PC-3 (cell line): ENCODE data around the gene CEP128. TPM values are rescaled to one million over a fixed set of nuclear protein-coding genes. Genes with fewer than 3 reads are reported as not detected.

Experiments used
- ATAC-seq: fragments of 200-7000 bp; cut with Tn5 transposase; 2 replicates; pipeline ENCODE4 v1.9.1; 2020; ENCODE audit warnings: mild to moderate bottlenecking, moderate library complexity
- BruUV-seq: library from RNA; stranded (reverse); fragments of 400-500 nt; replicated peaks from 2 replicates; lab custom pipeline; 2021; lab: Mats Ljungman, UMichigan
- CTCF ChIA-PET: fragments of 300-600 bp; sonication (Branson Sonifier 250); formaldehyde crosslinking; loops from one replicate; lab custom pipeline; 2022; ENCODE audit warnings: antibody characterized with exemption; lab: Charles Lee
- POLR2A ChIA-PET: fragments of 300-600 bp; sonication (Branson Sonifier 250); formaldehyde crosslinking; loops from one replicate; lab custom pipeline; 2022; ENCODE audit warnings: antibody characterized with exemption; ENCODE audit not compliant: unreplicated experiment; lab: Charles Lee
- DNase-seq: peaks from one replicate; pipeline ENCODE4 v3.0.0-alpha.2; 2015
- H2AFZ ChIP-seq: fragments of 300-600 bp; sonication (generic); 2 replicates; pipeline ENCODE4 v1.6.0; 2016; ENCODE audit warnings: antibody characterized with exemption, low read length
- H3F3A ChIP-seq: fragments of 300-600 bp; sonication (generic); one replicate; pipeline ENCODE4 v1.6.0; 2017; ENCODE audit warnings: antibody characterized with exemption, low read length, control low read depth, mild to moderate bottlenecking; ENCODE audit not compliant: unreplicated experiment
- H3K27ac ChIP-seq: fragments of 300-600 bp; sonication (generic); 2 replicates; pipeline ENCODE4 v1.5.1; 2016; ENCODE audit warnings: mild to moderate bottlenecking, low read length
- H3K27me3 ChIP-seq: fragments of 300-600 bp; sonication (generic); 2 replicates; pipeline ENCODE4 v1.6.1; 2016; ENCODE audit warnings: low read length, mixed read lengths
- H3K36me3 ChIP-seq: fragments of 300-600 bp; sonication (generic); 2 replicates; pipeline ENCODE4 v1.6.1; 2016; ENCODE audit warnings: low read depth, mixed run types, low read length, mixed read lengths
- H3K4me1 ChIP-seq: fragments of 300-600 bp; sonication (generic); 2 replicates; pipeline ENCODE4 v1.5.1; 2016; ENCODE audit warnings: low read length; ENCODE audit not compliant: insufficient read depth
- H3K4me2 ChIP-seq: fragments of 300-600 bp; sonication (generic); 2 replicates; pipeline ENCODE4 v1.6.0; 2016; ENCODE audit warnings: low read length
- H3K4me3 ChIP-seq: fragments of 300-600 bp; sonication (generic); 2 replicates; pipeline ENCODE4 v1.5.1; 2016; ENCODE audit warnings: mild to moderate bottlenecking, low read length, mixed read lengths
- H3K79me2 ChIP-seq: fragments of 300-600 bp; sonication (generic); 2 replicates; pipeline ENCODE4 v1.6.1; 2017; ENCODE audit warnings: low read length, mixed read lengths
- H3K9ac ChIP-seq: fragments of 300-600 bp; sonication (generic); 2 replicates; pipeline ENCODE4 v1.6.0; 2016; ENCODE audit warnings: mild to moderate bottlenecking, low read length
- H3K9me2 ChIP-seq: fragments of 300-600 bp; sonication (generic); replicated peaks from 2 replicates; pipeline ENCODE4 v1.6.1; 2016; ENCODE audit warnings: mixed run types, low read length, mixed read lengths
- H3K9me3 ChIP-seq: fragments of 300-600 bp; sonication (generic); 2 replicates; pipeline ENCODE4 v1.6.1; 2016; ENCODE audit warnings: low read length, mixed read lengths
- H4K20me1 ChIP-seq: fragments of 300-600 bp; sonication (generic); 2 replicates; pipeline ENCODE4 v1.6.1; 2016; ENCODE audit warnings: low read length, mixed read lengths
- CTCF ChIP-seq: fragments of 300-600 bp; sonication (generic); conservative IDR thresholded peaks from 2 replicates; pipeline ENCODE4 v1.5.1; 2017; ENCODE audit warnings: antibody characterized with exemption, low read depth, mild to moderate bottlenecking, low read length
- EZH2 ChIP-seq: fragments of 300-600 bp; sonication (generic); IDR thresholded peaks from one replicate; pipeline ENCODE4 v1.6.1; 2017; ENCODE audit warnings: antibody characterized with exemption, mild to moderate bottlenecking, low read length; ENCODE audit not compliant: unreplicated experiment
- EZH2phosphoT487 ChIP-seq: fragments of 300-600 bp; sonication (generic); IDR thresholded peaks from 2 replicates; pipeline ENCODE4 v1.6.1; 2018; ENCODE audit warnings: mild to moderate bottlenecking, antibody characterized with exemption, low read length, borderline replicate concordance
- intact Hi-C: fragments of 100-400 bp; cut with micrococcal nuclease; formaldehyde crosslinking; loops from 2 replicates; pipeline ENCODE4 v1.9.0; 2023
- total RNA-seq: library from RNA; depleted of rRNA; stranded (reverse); fragments of >200 nt; gene quantifications from 2 replicates; pipeline ENCODE4 v1.2.3, GENCODE V29; 2014

CEP128 gene
- total RNA-seq, 1 experiment from 2014 or later, result 11.6 TPM

- Histone ChIP-seq H2AFZ (no peak overlapping the region), H3K9me2 (no peaks in the 10 kb centered on the region), H3K36me3 (no peaks in the 10 kb centered on the region), H3K79me2 (no peaks in the 10 kb centered on the region), H3K4me3 (no peak overlapping the region), H3F3A (no peaks in the 10 kb centered on the region), H3K4me2 (no peak overlapping the region), H3K27ac (no peak overlapping the region), H3K9ac (no peak overlapping the region), H3K9me3 (no peaks in the 10 kb centered on the region), H3K27me3 (no peaks in the 10 kb centered on the region), H3K4me1 (no peaks in the 10 kb centered on the region), H4K20me1 (no peaks in the 10 kb centered on the region)
- BruUV-seq, result no TSS peak
- intact Hi-C loops, result no loop called here
- ChIA-PET CTCF (no interaction called here), POLR2A (no interaction called here)
- TF ChIP-seq EZH2phosphoT487, result no peak
- no peak for TF ChIP-seq EZH2
- no peak for TF ChIP-seq CTCF
- no peak for ATAC-seq
- DNase-seq, result no peak
Measured at GRCh38 chr14:80494769-80495168, 446.8 kb downstream of the CEP128 start.

GRCh38 chr14:80493620-80494019 lies 447.9 kb downstream of the CEP128 start:
- intact Hi-C loops, result no loop called here
- Histone ChIP-seq H3K27me3 (no peaks in the 10 kb centered on the region), H3K79me2 (no peaks in the 10 kb centered on the region), H3K4me3 (no peak overlapping the region), H3K9me3 (no peaks in the 10 kb centered on the region), H3K36me3 (no peaks in the 10 kb centered on the region), H3K4me2 (no peak overlapping the region), H3K27ac (no peak overlapping the region), H3F3A (no peaks in the 10 kb centered on the region), H2AFZ (no peak overlapping the region), H3K4me1 (no peaks in the 10 kb centered on the region), H3K9me2 (no peaks in the 10 kb centered on the region), H4K20me1 (no peaks in the 10 kb centered on the region), H3K9ac (no peak overlapping the region)
- DNase-seq, result no peak
- no peak for ATAC-seq
- ChIA-PET POLR2A (interaction anchor here (0.6 kb wide), 1 partner anchor 128 kb away, joined by 4 read pairs; no protein-coding TSS in a partner anchor), CTCF (no interaction called here)
- no peak for TF ChIP-seq CTCF
- TF ChIP-seq EZH2phosphoT487, result no peak
- TF ChIP-seq EZH2, result no peak
- BruUV-seq, result no TSS peak

GRCh38 chr14:80491650-80492049 lies 449.9 kb downstream of the CEP128 start:
- no TSS peak for BruUV-seq
- DNase-seq (no peak), ATAC-seq (no peak)
- no peak for TF ChIP-seq EZH2
- no peak for TF ChIP-seq EZH2phosphoT487
- TF ChIP-seq CTCF, result no peak
- no peaks in the 10 kb centered on the region for H3K9me2 ChIP-seq
- H3K9me3 ChIP-seq, result no peaks in the 10 kb centered on the region
- no peaks in the 10 kb centered on the region for H3K27me3 ChIP-seq
- ChIA-PET CTCF (no interaction called here), POLR2A (no interaction called here)
- no peak overlapping the region for H3K4me2 ChIP-seq
- H3K27ac ChIP-seq, result no peak overlapping the region
- intact Hi-C loops, result no loop called here
- no peak overlapping the region for H3K4me3 ChIP-seq
- no peaks in the 10 kb centered on the region for H3K79me2 ChIP-seq
- H4K20me1 ChIP-seq, result no peaks in the 10 kb centered on the region
- H3F3A ChIP-seq, result no peaks in the 10 kb centered on the region
- no peaks in the 10 kb centered on the region for H3K36me3 ChIP-seq
- H2AFZ ChIP-seq, result no peak overlapping the region
- no peaks in the 10 kb centered on the region for H3K4me1 ChIP-seq
- no peak overlapping the region for H3K9ac ChIP-seq
